GM04504 (cell line): ENCODE data around the gene ZNF528.

Experiments used
- DNase-seq: peaks from one replicate; pipeline ENCODE4 v3.0.0-alpha.2; 2012; ENCODE audit warnings: low read depth

Gene ZNF528

GRCh38 chr19:52397310-52398080 lies at the start of gene ZNF528:
Gene ZNF528, plus strand, starts transcription at chr19:52397849. Its CDS starts 4,165 bp downstream, at chr19:52402014.
- peak; percentile 88 for DNase-seq

- no peak for DNase-seq
These were observed 46.1 kb upstream of the ZNF528 start for GRCh38 chr19:52351512-52351911.

GRCh38 chr19:52366414-52366824 lies 31.2 kb upstream of the ZNF528 start:
- DNase-seq: no peak

DNA sequence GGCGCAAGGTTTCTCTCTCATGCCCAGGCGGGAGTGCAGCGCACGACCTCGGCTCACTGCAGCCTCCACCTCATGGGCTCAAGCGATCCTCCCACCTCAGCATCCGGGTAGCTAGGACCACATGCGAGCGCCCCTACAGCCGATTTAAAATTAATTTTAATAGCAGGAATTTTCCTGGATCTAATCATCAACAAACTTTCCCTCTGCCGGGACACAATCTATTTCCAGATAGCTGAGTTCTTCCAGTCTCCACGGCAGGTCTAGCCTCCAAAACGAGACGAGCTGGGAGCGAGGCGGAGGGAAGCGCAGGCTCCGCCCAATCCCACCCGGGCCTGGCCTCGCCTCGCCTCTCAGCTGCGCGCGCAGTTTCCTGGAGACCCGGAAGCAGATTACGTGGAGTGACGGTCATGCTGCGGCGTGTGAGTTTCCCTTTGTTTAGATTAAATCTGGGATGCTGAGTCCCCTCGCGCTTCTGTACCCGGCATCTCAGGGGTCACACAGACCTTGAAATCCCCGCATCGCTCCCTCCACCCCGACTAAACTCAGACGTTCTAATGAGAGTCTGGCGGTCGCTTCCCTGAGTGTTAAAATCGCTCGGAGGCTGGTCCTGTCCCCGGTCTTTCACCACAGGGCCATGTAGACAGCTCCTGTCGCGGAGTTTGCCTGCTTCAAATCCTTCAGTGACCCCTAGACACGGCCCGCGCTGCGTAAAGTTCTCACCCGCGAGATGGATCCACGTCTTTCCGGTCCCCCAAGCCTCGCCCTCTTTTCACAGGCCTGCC lies 27.9 kb upstream of the ZNF528 start, which contains the start of gene ZNF880:
Gene ZNF880, plus strand, starts transcription at position 365 of the 782 bp plus-strand sequence. Its CDS starts 43 bp downstream, at position 408.
- peak; percentile 82 for DNase-seq

DNA sequence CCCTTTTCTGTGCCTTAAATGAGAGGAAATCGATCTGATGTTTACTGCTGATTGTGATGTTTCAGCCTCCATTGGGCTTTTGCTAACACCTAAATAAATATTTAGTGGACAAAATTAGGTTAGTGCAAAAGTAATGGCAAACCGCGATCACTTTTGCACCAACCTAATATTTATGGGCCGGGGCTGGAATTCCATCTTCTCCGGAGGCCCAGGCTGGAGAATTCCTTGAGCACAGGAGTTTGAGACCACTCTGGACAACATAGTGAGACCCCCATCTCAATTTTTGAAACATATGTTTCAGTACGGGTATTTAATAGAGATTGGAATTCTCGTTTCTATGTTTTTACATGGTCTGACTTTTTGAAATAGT lies 27.3 kb upstream of the ZNF528 start:
- DNase-seq: no peak

DNA sequence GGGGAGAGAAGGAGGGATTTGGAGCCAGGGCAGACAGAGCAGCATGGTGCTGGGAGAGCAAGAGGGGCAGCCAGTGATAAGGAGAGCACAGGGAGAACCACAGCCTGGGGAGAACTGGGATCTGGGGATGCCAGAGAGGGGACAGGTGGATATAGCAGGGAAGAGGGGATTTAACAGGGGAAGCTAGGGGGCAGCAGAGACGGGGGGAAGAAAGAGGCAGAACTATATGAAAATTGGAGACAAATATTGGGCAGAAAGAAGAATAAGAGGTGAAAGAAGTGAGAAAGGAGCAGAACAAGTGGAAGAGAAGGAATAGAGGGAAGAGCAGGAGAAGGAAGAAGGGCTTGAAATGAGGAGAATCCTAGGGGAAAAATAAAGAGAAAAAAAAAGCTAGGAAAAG lies 6.5 kb upstream of the ZNF528 start:
- DNase-seq: no peak

DNA sequence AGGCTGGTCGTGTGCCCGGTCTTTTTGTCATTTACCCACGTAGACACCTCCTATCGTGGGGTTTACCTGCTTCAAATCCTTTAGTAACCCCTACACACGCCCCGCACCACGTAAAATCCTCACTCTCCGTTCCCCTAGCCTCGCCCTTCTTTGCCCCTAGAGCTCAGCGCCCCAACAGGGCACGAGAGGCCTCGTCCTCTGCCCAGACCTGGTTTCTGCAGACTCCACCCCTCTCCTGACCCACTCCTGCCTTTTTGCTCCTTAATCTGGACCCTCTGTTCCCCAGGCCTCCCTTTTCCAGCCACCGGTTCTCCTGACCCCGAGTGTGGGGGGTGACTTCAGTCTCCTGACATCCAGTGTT lies 412 bp downstream of the ZNF528 start:
- no peak for DNase-seq

- DNase-seq: no peak
These were observed 12.6 kb downstream of the ZNF528 start for GRCh38 chr19:52410276-52410675.

- DNase-seq: no peak
These were observed 18.1 kb downstream of the ZNF528 start for GRCh38 chr19:52415711-52416110.

DNA sequence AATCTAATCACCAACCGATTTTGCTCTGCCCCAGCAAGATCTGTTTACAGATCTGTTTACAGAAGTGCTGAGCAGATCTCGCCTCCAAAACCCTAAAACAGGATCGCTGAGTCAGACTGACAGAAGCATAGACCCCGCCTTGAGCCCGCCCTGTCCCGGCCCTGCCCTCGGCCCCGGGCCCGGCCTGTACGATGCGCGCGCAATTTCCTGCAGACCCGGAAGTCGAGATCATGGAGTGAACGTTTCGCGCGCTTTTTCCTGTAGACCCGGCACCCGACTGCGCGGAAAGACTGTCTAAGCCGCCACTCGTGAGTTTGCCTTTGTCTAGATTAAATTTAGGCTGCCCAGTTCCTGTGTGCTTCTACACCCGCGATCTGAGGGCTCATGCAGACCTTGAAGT lies 31.3 kb downstream of the ZNF528 start, which contains the start of gene ZNF534:
Gene ZNF534, plus strand, starts transcription at position 212 of the 400 bp plus-strand sequence. CDS start 2,327 bp downstream, outside the sequence.
- no peak for DNase-seq

DNA sequence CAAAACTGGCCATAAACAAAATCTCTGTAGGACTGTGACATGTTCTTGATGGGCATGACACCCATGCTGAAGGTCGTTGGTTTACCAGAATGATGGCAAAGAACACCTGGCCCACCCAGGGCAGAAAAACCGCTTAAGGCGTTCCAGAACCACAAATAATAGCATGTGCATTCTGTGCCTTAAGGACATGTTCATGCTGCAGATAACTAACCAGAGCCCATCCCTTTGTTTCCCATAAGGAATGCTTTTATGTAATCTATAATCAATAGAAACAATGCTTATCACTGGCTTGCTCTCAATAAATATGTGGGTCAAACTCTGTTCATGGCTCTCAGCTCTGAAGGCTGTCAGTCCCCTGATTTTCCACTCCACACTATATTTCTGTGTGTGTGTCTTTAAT lies 44.5 kb downstream of the ZNF528 start:
- DNase-seq: no peak

DNA sequence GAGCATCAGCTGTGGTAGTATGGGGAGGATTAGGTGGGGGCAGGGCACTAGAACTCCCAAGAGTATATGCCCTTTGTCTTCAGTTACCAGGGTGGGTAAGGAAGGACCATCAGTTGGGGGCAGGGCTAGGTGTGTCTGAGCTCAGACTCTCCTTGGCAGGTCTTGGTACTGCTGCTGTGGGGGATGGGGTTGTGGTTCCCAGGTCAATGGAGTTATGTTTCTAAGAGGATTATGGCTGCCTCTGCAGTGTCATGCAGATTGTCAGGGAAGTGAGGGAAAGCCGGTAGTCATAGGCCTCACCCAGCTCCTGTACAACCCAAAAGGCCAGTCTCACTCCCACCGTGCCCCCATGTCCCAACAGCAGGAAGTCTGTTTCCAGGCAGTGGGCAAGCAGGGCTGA lies 46.9 kb downstream of the ZNF528 start:
- no peak for DNase-seq

DNA sequence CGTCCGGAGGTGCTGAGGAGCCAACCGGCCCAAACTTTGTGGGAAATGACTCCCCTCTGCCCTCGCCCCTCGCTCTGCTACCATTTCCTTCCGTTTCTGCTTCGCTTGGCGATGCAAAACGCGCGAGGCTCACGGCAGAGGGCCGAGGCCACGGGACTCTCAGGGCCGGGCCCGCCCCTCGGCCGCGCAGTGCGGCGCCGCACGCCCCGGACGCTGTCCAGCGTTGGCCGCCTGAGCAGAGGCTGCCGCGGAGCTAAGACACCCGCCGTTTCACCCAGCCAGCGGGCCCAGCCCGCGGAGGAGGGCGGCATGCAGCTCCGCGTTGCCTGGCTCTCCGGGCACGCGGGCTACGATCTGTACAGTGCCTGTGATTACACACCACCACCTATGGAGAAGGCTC lies 53.6 kb downstream of the ZNF528 start:
- DNase-seq: no peak

- DNase-seq: peak; percentile 56
These were observed 55.9 kb downstream of the ZNF528 start, which contains the start of gene ZNF578 for GRCh38 chr19:52453324-52454094. Gene ZNF578, plus strand, starts transcription at chr19:52453553. Its CDS starts 48,293 bp downstream, at chr19:52501846.

GRCh38 chr19:52464798-52465470 lies 67.3 kb downstream of the ZNF528 start:
- no peak for DNase-seq
